ENCODE data around the gene MDGA2.

DNA sequence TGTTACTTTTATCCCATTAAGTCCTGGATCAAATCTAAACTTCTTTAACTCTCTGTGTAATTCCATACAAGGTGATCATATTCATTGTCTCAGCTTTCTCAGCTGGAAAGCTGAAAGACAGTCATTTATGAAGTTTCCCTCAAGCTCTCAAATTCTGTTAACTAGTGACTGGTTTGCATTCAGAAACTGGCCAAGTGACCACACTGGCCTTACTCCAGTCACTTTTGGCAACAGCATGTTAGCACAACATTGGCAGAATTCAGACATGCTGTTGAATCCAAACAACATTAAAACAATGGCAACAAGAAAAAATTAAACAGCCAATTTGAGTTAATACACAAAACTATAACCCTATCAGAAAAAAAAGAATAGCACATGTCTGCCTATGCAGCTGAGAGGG is 343.3 kb downstream of the MDGA2 start:
- TF ChIP-seq, protein P1, sequence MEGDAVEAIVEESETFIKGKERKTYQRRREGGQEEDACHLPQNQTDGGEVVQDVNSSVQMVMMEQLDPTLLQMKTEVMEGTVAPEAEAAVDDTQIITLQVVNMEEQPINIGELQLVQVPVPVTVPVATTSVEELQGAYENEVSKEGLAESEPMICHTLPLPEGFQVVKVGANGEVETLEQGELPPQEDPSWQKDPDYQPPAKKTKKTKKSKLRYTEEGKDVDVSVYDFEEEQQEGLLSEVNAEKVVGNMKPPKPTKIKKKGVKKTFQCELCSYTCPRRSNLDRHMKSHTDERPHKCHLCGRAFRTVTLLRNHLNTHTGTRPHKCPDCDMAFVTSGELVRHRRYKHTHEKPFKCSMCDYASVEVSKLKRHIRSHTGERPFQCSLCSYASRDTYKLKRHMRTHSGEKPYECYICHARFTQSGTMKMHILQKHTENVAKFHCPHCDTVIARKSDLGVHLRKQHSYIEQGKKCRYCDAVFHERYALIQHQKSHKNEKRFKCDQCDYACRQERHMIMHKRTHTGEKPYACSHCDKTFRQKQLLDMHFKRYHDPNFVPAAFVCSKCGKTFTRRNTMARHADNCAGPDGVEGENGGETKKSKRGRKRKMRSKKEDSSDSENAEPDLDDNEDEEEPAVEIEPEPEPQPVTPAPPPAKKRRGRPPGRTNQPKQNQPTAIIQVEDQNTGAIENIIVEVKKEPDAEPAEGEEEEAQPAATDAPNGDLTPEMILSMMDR (conservative IDR thresholded peaks at IDR 0.05 in 1 of 2, IDR thresholded peaks at IDR 0.05 in 1 of 2; ENCODE audit: low read depth in 1 of 2, low read length in 2 of 2), result no peak
- TF ChIP-seq EZH2 (IDR thresholded peaks at IDR 0.05; ENCODE audit: low read length, missing control alignments), result no peak
